Astrocyte (in vitro differentiated cells and primary cell): ENCODE data around the gene EIF2S3. TPM values are rescaled to one million over a fixed set of nuclear protein-coding genes. Genes with fewer than 3 reads are reported as not detected.

Source experiments
- DNase-seq: peaks from one replicate; pipeline ENCODE4 v3.0.0-alpha.2; 2010; ENCODE audit warnings: low read depth
- FAIRE-seq: peaks from 2 replicates; lab custom pipeline; 2011; peaks lifted over from hg19 to GRCh38; lab: Jason Lieb, UNC
- H2AFZ ChIP-seq: 2 replicates; pipeline ENCODE4 v1.6.0; 2012; ENCODE audit warnings: low read depth, low read length, inconsistent platforms
- H3K27ac ChIP-seq: 2 replicates; pipeline ENCODE4 v1.5.1; 2011; ENCODE audit warnings: low read depth, low read length, inconsistent platforms
- H3K27me3 ChIP-seq: 2 replicates; pipeline ENCODE4 v1.6.0; 2011; ENCODE audit warnings: low read length, inconsistent platforms; ENCODE audit not compliant: insufficient read depth
- H3K36me3 ChIP-seq: 2 replicates; pipeline ENCODE4 v1.5.1; 2011; ENCODE audit warnings: low read length, inconsistent platforms; ENCODE audit not compliant: insufficient read depth
- H3K4me1 ChIP-seq: 2 replicates; pipeline ENCODE4 v1.5.1; 2011; ENCODE audit warnings: low read length, inconsistent platforms; ENCODE audit not compliant: insufficient read depth
- H3K4me2 ChIP-seq: 2 replicates; pipeline ENCODE4 v1.6.0; 2012; ENCODE audit warnings: low read length, inconsistent platforms
- H3K4me3 ChIP-seq: 2 replicates; pipeline ENCODE4 v1.5.1; 2011; ENCODE audit warnings: low read depth, mild to moderate bottlenecking, low read length, inconsistent platforms; ENCODE audit not compliant: insufficient read depth
- H3K79me2 ChIP-seq: 2 replicates; pipeline ENCODE4 v1.6.0; 2012; ENCODE audit warnings: mild to moderate bottlenecking, low read length, inconsistent platforms; ENCODE audit not compliant: insufficient read depth
- H3K9ac ChIP-seq: 2 replicates; pipeline ENCODE4 v1.6.0; 2012; ENCODE audit warnings: mild to moderate bottlenecking, low read length, inconsistent platforms
- H3K9me3 ChIP-seq: 2 replicates; pipeline ENCODE4 v1.5.1; 2012; ENCODE audit warnings: low read depth, mild to moderate bottlenecking, low read length, inconsistent platforms; ENCODE audit not compliant: insufficient read depth
- H4K20me1 ChIP-seq: 2 replicates; pipeline ENCODE4 v1.6.0; 2012; ENCODE audit warnings: low read length, inconsistent platforms; ENCODE audit not compliant: insufficient read depth
- H3K27ac Mint-ChIP-seq: one replicate; pipeline ENCODE4 v1.8.0; 2021; ENCODE audit warnings: mild to moderate bottlenecking, mixed read lengths; ENCODE audit not compliant: unreplicated experiment
- H3K27me3 Mint-ChIP-seq: one replicate; pipeline ENCODE4 v1.8.0; 2021; ENCODE audit warnings: low read depth, mixed read lengths; ENCODE audit not compliant: unreplicated experiment
- H3K36me3 Mint-ChIP-seq: one replicate; pipeline ENCODE4 v1.8.0; 2021; ENCODE audit warnings: low read depth, mixed read lengths; ENCODE audit not compliant: unreplicated experiment
- H3K4me1 Mint-ChIP-seq: one replicate; pipeline ENCODE4 v1.8.0; 2021; ENCODE audit warnings: low read depth, mixed read lengths; ENCODE audit not compliant: unreplicated experiment
- H3K4me3 Mint-ChIP-seq: one replicate; pipeline ENCODE4 v1.8.0; 2021; ENCODE audit warnings: mild to moderate bottlenecking, moderate library complexity, mixed read lengths; ENCODE audit not compliant: unreplicated experiment
- H3K9me3 Mint-ChIP-seq: one replicate; pipeline ENCODE4 v1.8.0; 2021; ENCODE audit warnings: mild to moderate bottlenecking, mixed read lengths; ENCODE audit not compliant: unreplicated experiment
- CTCF ChIP-seq: IDR thresholded peaks from 2 replicates; pipeline ENCODE4 v1.5.1; 2011; ENCODE audit warnings: low read depth, mild to moderate bottlenecking, inconsistent platforms, low read length, moderate library complexity; ENCODE audit not compliant: insufficient read depth
- EZH2 ChIP-seq: IDR thresholded peaks from 2 replicates; pipeline ENCODE4 v1.6.1; 2012; ENCODE audit warnings: mild to moderate bottlenecking, low read length, inconsistent platforms; ENCODE audit not compliant: insufficient read depth
- total RNA-seq: library from RNA; stranded (reverse); gene quantifications from 2 replicates; pipeline ENCODE4 v1.2.1, GENCODE V29; 2021

EIF2S3 gene
- total RNA-seq, 1 donor from 2014 or later, result 216 TPM

- Histone ChIP-seq H2AFZ (peak overlapping the region; percentile 56), H3K27ac (no peak overlapping the region), H3K79me2 (no peaks in the 10 kb centered on the region), H3K27me3 (no peaks in the 10 kb centered on the region), H3K36me3 (no peaks in the 10 kb centered on the region), H3K9ac (no peak overlapping the region), H3K4me2 (peak overlapping the region; percentile 60), H3K4me3 (no peak overlapping the region), H4K20me1 (no peaks in the 10 kb centered on the region), H3K9me3 (no peaks in the 10 kb centered on the region), H3K4me1 (peaks cover 4% of the 10 kb centered on the region)
- FAIRE-seq (no peak), DNase-seq (peak; percentile 66)
- peak overlapping the region; percentile 12 for H3K27ac Mint-ChIP-seq
- H3K4me3 Mint-ChIP-seq, result no peak overlapping the region
- no peaks in the 10 kb centered on the region for H3K36me3 Mint-ChIP-seq
- no peaks in the 10 kb centered on the region for H3K9me3 Mint-ChIP-seq
- no peaks in the 10 kb centered on the region for H3K27me3 Mint-ChIP-seq
- peaks cover 4% of the 10 kb centered on the region for H3K4me1 Mint-ChIP-seq
- TF ChIP-seq CTCF (no peak), EZH2 (no peak)
Measured at GRCh38 chrX:24117258-24117657, 62.5 kb downstream of the EIF2S3 start.

- no peak for FAIRE-seq
- no peaks in the 10 kb centered on the region for H3K4me1 Mint-ChIP-seq
- Histone ChIP-seq H3K9me3 (no peaks in the 10 kb centered on the region), H3K79me2 (no peaks in the 10 kb centered on the region), H2AFZ (no peak overlapping the region), H3K36me3 (no peaks in the 10 kb centered on the region), H3K27ac (no peak overlapping the region), H3K4me3 (no peak overlapping the region), H3K9ac (no peak overlapping the region), H4K20me1 (no peaks in the 10 kb centered on the region), H3K4me2 (no peak overlapping the region), H3K4me1 (no peaks in the 10 kb centered on the region), H3K27me3 (no peaks in the 10 kb centered on the region)
- no peaks in the 10 kb centered on the region for H3K9me3 Mint-ChIP-seq
- H3K36me3 Mint-ChIP-seq, result no peaks in the 10 kb centered on the region
- no peaks in the 10 kb centered on the region for H3K27me3 Mint-ChIP-seq
- TF ChIP-seq CTCF (no peak), EZH2 (no peak)
- H3K27ac Mint-ChIP-seq, result no peak overlapping the region
- H3K4me3 Mint-ChIP-seq, result no peak overlapping the region
- DNase-seq, result no peak
Measured at GRCh38 chrX:24124244-24124799, 69.6 kb downstream of the EIF2S3 start.

GRCh38 chrX:24125028-24125612, 70.4 kb downstream of the EIF2S3 start:
- H3K36me3 Mint-ChIP-seq, result no peaks in the 10 kb centered on the region
- no peaks in the 10 kb centered on the region for H3K27me3 Mint-ChIP-seq
- no peaks in the 10 kb centered on the region for H3K9me3 Mint-ChIP-seq
- Histone ChIP-seq H3K9me3 (no peaks in the 10 kb centered on the region), H3K4me1 (no peaks in the 10 kb centered on the region), H3K36me3 (no peaks in the 10 kb centered on the region), H3K4me2 (no peak overlapping the region), H4K20me1 (no peaks in the 10 kb centered on the region), H2AFZ (no peak overlapping the region), H3K4me3 (no peak overlapping the region), H3K27me3 (no peaks in the 10 kb centered on the region), H3K9ac (no peak overlapping the region), H3K79me2 (no peaks in the 10 kb centered on the region), H3K27ac (no peak overlapping the region)
- H3K27ac Mint-ChIP-seq, result no peak overlapping the region
- FAIRE-seq (peak; percentile 49), DNase-seq (no peak)
- H3K4me1 Mint-ChIP-seq, result no peaks in the 10 kb centered on the region
- TF ChIP-seq EZH2 (no peak), CTCF (no peak)
- no peak overlapping the region for H3K4me3 Mint-ChIP-seq
